SW480 (cell line): ENCODE measurements around the gene KLHL35.
A peak's percentile ranks its signal among the peaks of the same experiment; 100 is the strongest.

Experiments used
- DNase-seq: peaks from one replicate; pipeline ENCODE4 v3.0.0-alpha.2; 2016; ENCODE audit warnings: low spot score

KLHL35 gene

GRCh38 chr11:75468534-75469340, 35.7 kb upstream of the KLHL35 start:
- no peak for DNase-seq

- DNase-seq: no peak
Observed at GRCh38 chr11:75467881-75468280, 34.9 kb upstream of the KLHL35 start.

GRCh38 chr11:75467311-75467710, 34.3 kb upstream of the KLHL35 start:
- no peak for DNase-seq

- no peak for DNase-seq
Observed at GRCh38 chr11:75465701-75466531, 32.9 kb upstream of the KLHL35 start.

GRCh38 chr11:75463106-75463774, 30.2 kb upstream of the KLHL35 start:
- no peak for DNase-seq

GRCh38 chr11:75462117-75462653, 29.2 kb upstream of the KLHL35 start:
- DNase-seq: no peak

GRCh38 chr11:75461151-75461550, 28.1 kb upstream of the KLHL35 start:
- no peak for DNase-seq

- no peak for DNase-seq
Observed at GRCh38 chr11:75456596-75457183, 23.7 kb upstream of the KLHL35 start.

GRCh38 chr11:75454987-75455386, 22.0 kb upstream of the KLHL35 start:
- no peak for DNase-seq

GRCh38 chr11:75453916-75454655, 21.1 kb upstream of the KLHL35 start:
- DNase-seq: no peak

GRCh38 chr11:75450826-75451821, 18.1 kb upstream of the KLHL35 start:
- no peak for DNase-seq

- no peak for DNase-seq
Observed at GRCh38 chr11:75450236-75450635, 17.2 kb upstream of the KLHL35 start.

GRCh38 chr11:75449776-75450175, 16.8 kb upstream of the KLHL35 start:
- no peak for DNase-seq

- DNase-seq: no peak
Observed at GRCh38 chr11:75449271-75449670, 16.3 kb upstream of the KLHL35 start.

GRCh38 chr11:75447415-75447814, 14.4 kb upstream of the KLHL35 start:
- no peak for DNase-seq

- peak; percentile 47 for DNase-seq
Observed at GRCh38 chr11:75445315-75445953, 12.4 kb upstream of the KLHL35 start.

GRCh38 chr11:75443043-75443442, 10.0 kb upstream of the KLHL35 start:
- DNase-seq: no peak

- DNase-seq: no peak
Observed at GRCh38 chr11:75442161-75442885, 9.3 kb upstream of the KLHL35 start.

- DNase-seq: no peak
Observed at GRCh38 chr11:75441804-75442132, 8.8 kb upstream of the KLHL35 start.
